MM.1S (cell line): ENCODE data around the gene SCAMP1.

Source experiments
- DNase-seq: peaks from one replicate; pipeline ENCODE4 v3.0.0-alpha.2; 2015
- H2AFZ ChIP-seq: fragments of 300-600 bp; sonication (generic); 2 replicates; pipeline ENCODE4 v1.6.0; 2016; ENCODE audit warnings: antibody characterized with exemption, low read length
- H3F3A ChIP-seq: fragments of 300-600 bp; sonication (generic); 2 replicates; pipeline ENCODE4 v1.6.1; 2016; ENCODE audit warnings: mild to moderate bottlenecking, antibody characterized with exemption, low read length, moderate library complexity, mixed read lengths; ENCODE audit not compliant: insufficient read depth
- H3K27ac ChIP-seq: fragments of 300-600 bp; sonication (generic); 2 replicates; pipeline ENCODE4 v1.5.1; 2016; ENCODE audit warnings: mild to moderate bottlenecking, low read length
- H3K27me3 ChIP-seq: fragments of 300-600 bp; sonication (generic); replicated peaks from 2 replicates; pipeline ENCODE4 v1.6.0; 2016; ENCODE audit warnings: low read length; ENCODE audit not compliant: insufficient read depth
- H3K36me3 ChIP-seq: fragments of 300-600 bp; sonication (generic); replicated peaks from 2 replicates; pipeline ENCODE4 v1.6.1; 2016; ENCODE audit warnings: mild to moderate bottlenecking, low read length, mixed read lengths; ENCODE audit not compliant: insufficient read depth
- H3K4me1 ChIP-seq: fragments of 300-600 bp; sonication (generic); 2 replicates; pipeline ENCODE4 v1.6.1; 2016; ENCODE audit warnings: low read length, mixed read lengths
- H3K4me2 ChIP-seq: fragments of 300-600 bp; sonication (generic); 2 replicates; pipeline ENCODE4 v1.6.0; 2016; ENCODE audit warnings: low read depth, low read length
- H3K4me3 ChIP-seq: fragments of 300-600 bp; sonication (generic); 2 replicates; pipeline ENCODE4 v1.5.1; 2016; ENCODE audit warnings: low read length, mixed read lengths
- H3K79me2 ChIP-seq: fragments of 300-600 bp; sonication (generic); 2 replicates; pipeline ENCODE4 v1.6.1; 2016; ENCODE audit warnings: mixed run types, low read length, mixed read lengths
- H3K9ac ChIP-seq: fragments of 300-600 bp; sonication (generic); 2 replicates; pipeline ENCODE4 v1.6.1; 2016; ENCODE audit warnings: low read length, mixed read lengths
- H3K9me2 ChIP-seq: fragments of 300-600 bp; sonication (generic); replicated peaks from 2 replicates; pipeline ENCODE4 v1.6.1; 2016; ENCODE audit warnings: mild to moderate bottlenecking, low read length, mixed read lengths; ENCODE audit not compliant: insufficient read depth
- H3K9me3 ChIP-seq: fragments of 300-600 bp; sonication (generic); replicated peaks from 2 replicates; pipeline ENCODE4 v1.6.1; 2016; ENCODE audit warnings: mild to moderate bottlenecking, low read length, mixed read lengths; ENCODE audit not compliant: insufficient read depth
- H4K20me1 ChIP-seq: fragments of 300-600 bp; sonication (generic); 2 replicates; pipeline ENCODE4 v1.6.1; 2016; ENCODE audit warnings: mild to moderate bottlenecking, low read length, moderate library complexity, mixed read lengths; ENCODE audit not compliant: insufficient read depth
- CTCF ChIP-seq: fragments of 300-600 bp; sonication (generic); IDR thresholded peaks from 2 replicates; pipeline ENCODE4 v1.5.1; 2016; ENCODE audit warnings: antibody characterized with exemption, low read length, mixed read lengths
- EZH2 ChIP-seq: fragments of 300-600 bp; sonication (generic); optimal IDR thresholded peaks from 2 replicates; pipeline ENCODE3; 2017; ENCODE audit warnings: low read depth, mild to moderate bottlenecking, antibody characterized with exemption, low read length, mixed read lengths
- EZH2phosphoT487 ChIP-seq: fragments of 300-600 bp; sonication (generic); IDR thresholded peaks from 2 replicates; pipeline ENCODE4 v1.6.1; 2018; ENCODE audit warnings: antibody characterized with exemption, low read length

The SCAMP1 gene

GRCh38 chr5:78473751-78474150, 113.3 kb downstream of the SCAMP1 start:
- Histone ChIP-seq H3K79me2 (no peaks in the 10 kb centered on the region), H3K4me1 (no peaks in the 10 kb centered on the region), H3K4me3 (no peak overlapping the region), H3K36me3 (no peaks in the 10 kb centered on the region), H3K4me2 (no peak overlapping the region), H2AFZ (no peak overlapping the region), H3K9me3 (no peaks in the 10 kb centered on the region), H3K9me2 (no peaks in the 10 kb centered on the region), H4K20me1 (no peaks in the 10 kb centered on the region), H3K27ac (no peak overlapping the region), H3K27me3 (no peaks in the 10 kb centered on the region), H3F3A (no peaks in the 10 kb centered on the region), H3K9ac (no peak overlapping the region)
- TF ChIP-seq EZH2phosphoT487 (no peak), CTCF (no peak), EZH2 (no peak)
- no peak for DNase-seq

- no peaks in the 10 kb centered on the region for H3K79me2 ChIP-seq
- no peaks in the 10 kb centered on the region for H4K20me1 ChIP-seq
- no peak overlapping the region for H3K9ac ChIP-seq
- no peak overlapping the region for H2AFZ ChIP-seq
- no peak overlapping the region for H3K27ac ChIP-seq
- H3K4me3 ChIP-seq: no peak overlapping the region
- no peak for DNase-seq
- no peaks in the 10 kb centered on the region for H3K4me1 ChIP-seq
- H3K9me2 ChIP-seq: no peaks in the 10 kb centered on the region
- TF ChIP-seq EZH2phosphoT487: no peak
- no peak for TF ChIP-seq EZH2
- no peak for TF ChIP-seq CTCF
- no peaks in the 10 kb centered on the region for H3K36me3 ChIP-seq
- H3K4me2 ChIP-seq: no peak overlapping the region
- no peaks in the 10 kb centered on the region for H3K27me3 ChIP-seq
- no peaks in the 10 kb centered on the region for H3F3A ChIP-seq
- H3K9me3 ChIP-seq: no peaks in the 10 kb centered on the region
These were observed 115.0 kb downstream of the SCAMP1 start for GRCh38 chr5:78475370-78475769.

DNA sequence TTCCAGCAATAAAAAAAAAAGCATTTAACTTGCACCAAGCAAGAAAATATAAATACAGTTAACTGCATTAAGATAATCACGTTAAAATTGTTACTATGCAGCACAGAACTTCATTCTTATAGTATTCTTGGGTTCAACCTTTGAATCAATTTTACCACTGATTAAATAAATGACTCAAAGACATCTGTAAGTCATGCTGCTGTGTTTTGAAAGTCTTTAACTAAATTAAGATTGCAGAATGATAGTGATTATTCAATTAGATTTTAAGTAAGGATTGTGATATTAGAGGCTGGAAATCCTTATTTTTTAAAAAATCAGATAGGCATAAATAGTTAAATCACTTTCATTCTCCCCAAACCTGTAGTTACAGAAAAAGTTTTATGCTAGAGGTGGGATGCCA, 116.4 kb downstream of the SCAMP1 start:
- Histone ChIP-seq H3K4me2 (no peak overlapping the region), H3K79me2 (no peaks in the 10 kb centered on the region), H3K9ac (no peak overlapping the region), H2AFZ (no peak overlapping the region), H3K4me3 (no peak overlapping the region), H3F3A (no peaks in the 10 kb centered on the region), H4K20me1 (no peaks in the 10 kb centered on the region), H3K9me2 (no peaks in the 10 kb centered on the region), H3K27me3 (no peaks in the 10 kb centered on the region), H3K36me3 (no peaks in the 10 kb centered on the region), H3K27ac (no peak overlapping the region), H3K9me3 (no peaks in the 10 kb centered on the region), H3K4me1 (no peaks in the 10 kb centered on the region)
- no peak for DNase-seq
- TF ChIP-seq CTCF (no peak), EZH2 (no peak), EZH2phosphoT487 (no peak)
